B cell (primary cell): ENCODE measurements around the gene VAV3.

Source experiments
- CTCF ChIP-seq: fragments of 200-600 bp; IDR thresholded peaks from one replicate; pipeline ENCODE4 v1.8.0; 2022; ENCODE audit warnings: antibody characterized with exemption, mild to moderate bottlenecking
- EZH2 ChIP-seq: IDR thresholded peaks from 2 replicates; pipeline ENCODE4 v1.6.1; 2012; ENCODE audit warnings: borderline replicate concordance, low read depth, mild to moderate bottlenecking, moderate library complexity, low read length; ENCODE audit not compliant: insufficient read depth, poor library complexity, severe bottlenecking

GRCh38 chr1:107633596-107633995, 331.4 kb downstream of the VAV3 start:
- TF ChIP-seq CTCF, result no peak
- TF ChIP-seq EZH2, result no peak
